PC-9 (cell line): ENCODE data around the gene VWA8. TPM values are rescaled to one million over a fixed set of nuclear protein-coding genes. Genes with fewer than 3 reads are reported as not detected.

ENCODE experiments used
- BruUV-seq: library from RNA; stranded (reverse); fragments of 400-500 nt; replicated peaks from 2 replicates; lab custom pipeline; 2021; lab: Mats Ljungman, UMichigan
- CTCF ChIA-PET: fragments of 300-600 bp; sonication (Branson Sonifier 250); formaldehyde crosslinking; loops from one replicate; lab custom pipeline; 2022; ENCODE audit warnings: antibody characterized with exemption; lab: Charles Lee
- POLR2A ChIA-PET: fragments of 300-600 bp; sonication (Branson Sonifier 250); formaldehyde crosslinking; loops from one replicate; lab custom pipeline; 2022; ENCODE audit warnings: antibody characterized with exemption; ENCODE audit not compliant: unreplicated experiment; lab: Charles Lee
- DNase-seq, 2 experiments: peaks; one replicate each; pipeline versions ENCODE4 v3.0.0 to v3.0.0-alpha.2; 2015 to 2022; ENCODE audit warnings: mixed read lengths in 1 of 2
- H2AFZ ChIP-seq: fragments of 200-600 bp; sonication (generic); 2 replicates; pipeline ENCODE4 v1.8.1; 2017; ENCODE audit warnings: antibody characterized with exemption
- H3F3A ChIP-seq: fragments of 200-600 bp; sonication (generic); 2 replicates; pipeline ENCODE4 v1.8.1; 2017; ENCODE audit warnings: antibody characterized with exemption, mild to moderate bottlenecking, low read depth; ENCODE audit not compliant: insufficient read depth
- H3K27ac ChIP-seq: fragments of 200-600 bp; sonication (generic); 2 replicates; pipeline ENCODE4 v1.6.1; 2016; ENCODE audit warnings: mixed run types
- H3K27me3 ChIP-seq: fragments of 200-600 bp; sonication (generic); 2 replicates; pipeline ENCODE4 v1.6.1; 2016; ENCODE audit warnings: low read depth, mixed run types; ENCODE audit not compliant: insufficient read depth
- H3K36me3 ChIP-seq: fragments of 200-600 bp; sonication (generic); 2 replicates; pipeline ENCODE4 v1.6.1; 2016; ENCODE audit warnings: low read depth, mixed run types
- H3K4me1 ChIP-seq: fragments of 200-600 bp; sonication (generic); replicated peaks from 2 replicates; pipeline ENCODE4 v1.6.1; 2016; ENCODE audit warnings: mixed run types; ENCODE audit not compliant: insufficient read depth
- H3K4me2 ChIP-seq: fragments of 200-600 bp; sonication (generic); 2 replicates; pipeline ENCODE4 v1.6.1; 2017; ENCODE audit warnings: mixed run types
- H3K4me3 ChIP-seq: fragments of 200-600 bp; sonication (generic); 2 replicates; pipeline ENCODE4 v1.6.1; 2016; ENCODE audit warnings: mixed run types
- H3K79me2 ChIP-seq: fragments of 200-600 bp; sonication (generic); 2 replicates; pipeline ENCODE4 v1.6.1; 2017; ENCODE audit warnings: low read depth, mixed run types
- H3K9me2 ChIP-seq: fragments of 200-600 bp; sonication (generic); 2 replicates; pipeline ENCODE4 v1.8.1; 2017; ENCODE audit warnings: mild to moderate bottlenecking; ENCODE audit not compliant: insufficient read depth
- H3K9me3 ChIP-seq: fragments of 200-600 bp; sonication (generic); 2 replicates; pipeline ENCODE4 v1.8.1; 2016; ENCODE audit warnings: low read depth; ENCODE audit not compliant: insufficient read depth
- H4K20me1 ChIP-seq: fragments of 200-600 bp; sonication (generic); 2 replicates; pipeline ENCODE4 v1.8.1; 2017; ENCODE audit not compliant: insufficient read depth
- EZH2 ChIP-seq: fragments of 200-600 bp; sonication (generic); IDR thresholded peaks from 2 replicates; pipeline ENCODE4 v1.8.0; 2017; ENCODE audit warnings: antibody characterized with exemption, low read depth
- intact Hi-C: fragments of 100-400 bp; cut with micrococcal nuclease; formaldehyde crosslinking; loops from one replicate; pipeline ENCODE4 v1.10.0; 2022; ENCODE audit not compliant: unreplicated experiment
- total RNA-seq: library from RNA; stranded (reverse); gene quantifications from 2 replicates; pipeline ENCODE4 v1.2.3, GENCODE V29; 2021
- TF ChIP-seq, protein P1 (sequence below): fragments of 200-600 bp; sonication (generic); conservative IDR thresholded peaks from 2 replicates; pipeline ENCODE4 v1.6.1; 2017; ENCODE audit warnings: mixed run types, antibody characterized with exemption, mild to moderate bottlenecking, moderate library complexity

VWA8 gene
- total RNA-seq, 1 experiment from 2014 or later, result 14.1 TPM

DNA sequence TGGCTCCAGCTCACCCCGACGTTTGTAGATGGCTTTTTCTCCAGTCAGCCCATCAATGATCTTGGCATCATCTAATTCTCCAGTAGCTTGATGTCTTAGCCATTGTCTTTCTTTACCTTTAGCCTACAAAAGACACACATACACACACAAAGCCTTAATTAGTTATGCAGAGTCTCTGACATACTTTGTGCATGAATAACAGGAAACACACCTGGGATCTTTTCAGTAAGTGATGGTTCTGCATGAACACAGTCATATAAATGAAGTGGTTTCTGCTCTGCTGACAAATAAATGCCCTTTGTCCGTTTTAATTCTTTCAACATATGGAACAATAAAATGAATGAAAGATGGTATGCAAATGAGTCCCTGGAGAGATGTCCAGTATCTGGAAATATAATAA, 370.3 kb downstream of the VWA8 start:
- H3F3A ChIP-seq, result no peaks in the 10 kb centered on the region; the same call in 1 of the 2 replicates
- no peaks in the 10 kb centered on the region for H3K9me2 ChIP-seq
- ChIA-PET POLR2A (no interaction called here), CTCF (no interaction called here)
- H3K4me3 ChIP-seq, result no peak overlapping the region
- no peaks in the 10 kb centered on the region for H3K9me3 ChIP-seq
- intact Hi-C loops, result no loop called here
- TF ChIP-seq EZH2, result no peak
- TF ChIP-seq, protein P1, sequence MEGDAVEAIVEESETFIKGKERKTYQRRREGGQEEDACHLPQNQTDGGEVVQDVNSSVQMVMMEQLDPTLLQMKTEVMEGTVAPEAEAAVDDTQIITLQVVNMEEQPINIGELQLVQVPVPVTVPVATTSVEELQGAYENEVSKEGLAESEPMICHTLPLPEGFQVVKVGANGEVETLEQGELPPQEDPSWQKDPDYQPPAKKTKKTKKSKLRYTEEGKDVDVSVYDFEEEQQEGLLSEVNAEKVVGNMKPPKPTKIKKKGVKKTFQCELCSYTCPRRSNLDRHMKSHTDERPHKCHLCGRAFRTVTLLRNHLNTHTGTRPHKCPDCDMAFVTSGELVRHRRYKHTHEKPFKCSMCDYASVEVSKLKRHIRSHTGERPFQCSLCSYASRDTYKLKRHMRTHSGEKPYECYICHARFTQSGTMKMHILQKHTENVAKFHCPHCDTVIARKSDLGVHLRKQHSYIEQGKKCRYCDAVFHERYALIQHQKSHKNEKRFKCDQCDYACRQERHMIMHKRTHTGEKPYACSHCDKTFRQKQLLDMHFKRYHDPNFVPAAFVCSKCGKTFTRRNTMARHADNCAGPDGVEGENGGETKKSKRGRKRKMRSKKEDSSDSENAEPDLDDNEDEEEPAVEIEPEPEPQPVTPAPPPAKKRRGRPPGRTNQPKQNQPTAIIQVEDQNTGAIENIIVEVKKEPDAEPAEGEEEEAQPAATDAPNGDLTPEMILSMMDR, result no peak
- H3K27me3 ChIP-seq, result no peaks in the 10 kb centered on the region
- H2AFZ ChIP-seq, result no peak overlapping the region
- peaks cover 33% of the 10 kb centered on the region for H3K4me1 ChIP-seq
- H3K27ac ChIP-seq, result peak overlapping the region; percentile 89
- peak in 1 of 2 experiments; percentile 60 for DNase-seq
- H3K79me2 ChIP-seq, result no peaks in the 10 kb centered on the region
- no peaks in the 10 kb centered on the region for H4K20me1 ChIP-seq
- H3K36me3 ChIP-seq, result no peaks in the 10 kb centered on the region
- H3K4me2 ChIP-seq, result peak overlapping the region; percentile 13; the same call in 1 of the 2 replicates
- no TSS peak for BruUV-seq

DNA sequence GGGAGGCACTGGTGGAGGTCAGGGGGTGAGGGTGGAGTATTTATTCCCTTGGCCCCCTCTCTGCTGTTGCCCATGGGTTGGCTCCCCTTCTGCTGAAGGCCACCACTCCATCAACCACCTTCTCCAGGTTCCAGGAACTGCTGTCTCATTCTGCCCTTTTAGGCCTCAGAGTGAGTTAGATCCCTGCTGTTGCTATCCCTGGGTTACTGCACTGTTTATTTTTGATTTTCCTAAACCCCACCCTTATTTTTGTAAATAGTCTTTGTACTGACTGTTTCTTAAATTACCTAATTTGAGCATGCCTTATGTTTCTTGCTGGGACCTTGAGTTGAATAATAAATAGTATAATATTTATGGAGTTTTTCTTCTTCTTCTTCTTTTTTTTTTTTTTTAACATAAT, 370.8 kb downstream of the VWA8 start:
- TF ChIP-seq, protein P1, result no peak
- no peak for TF ChIP-seq EZH2
- Histone ChIP-seq H3K4me1 (peaks cover 33% of the 10 kb centered on the region), H3K9me2 (no peaks in the 10 kb centered on the region), H3K9me3 (no peaks in the 10 kb centered on the region), H3K27ac (peak overlapping the region; percentile 89), H3F3A (no peaks in the 10 kb centered on the region; the same call in 1 of the 2 replicates), H2AFZ (no peak overlapping the region), H3K27me3 (no peaks in the 10 kb centered on the region), H3K4me2 (peak overlapping the region; percentile 13; the same call in 1 of the 2 replicates), H4K20me1 (no peaks in the 10 kb centered on the region), H3K79me2 (no peaks in the 10 kb centered on the region), H3K4me3 (no peak overlapping the region), H3K36me3 (no peaks in the 10 kb centered on the region)
- ChIA-PET POLR2A (no interaction called here), CTCF (no interaction called here)
- no peak for DNase-seq
- no TSS peak for BruUV-seq
- intact Hi-C loops, result no loop called here

DNA sequence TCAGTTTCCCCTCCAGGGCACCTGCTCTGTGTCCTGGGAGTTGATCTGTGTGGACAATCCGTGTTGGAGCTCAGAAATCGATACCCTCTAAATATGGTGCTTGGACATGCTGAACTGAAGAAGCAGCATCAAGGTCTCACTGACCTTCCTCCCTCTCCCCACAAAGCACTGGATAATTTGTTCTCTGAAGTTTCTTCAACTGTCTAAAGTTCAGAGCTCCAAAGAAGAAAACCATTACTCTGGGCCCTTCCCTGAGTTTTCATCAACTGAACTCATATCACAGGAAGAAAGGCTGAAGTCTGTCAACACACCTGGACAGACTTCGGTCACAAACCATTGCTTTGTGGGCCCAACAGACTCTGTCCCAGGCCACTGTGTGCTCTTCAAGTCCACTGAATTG, 371.5 kb downstream of the VWA8 start:
- CTCF ChIA-PET, result interaction anchor here (0.9 kb wide), 1 partner anchor 24 kb away, joined by 3 read pairs; no protein-coding TSS in a partner anchor
- H3K27me3 ChIP-seq, result no peaks in the 10 kb centered on the region
- POLR2A ChIA-PET, result no interaction called here
- no peak for DNase-seq
- H4K20me1 ChIP-seq, result no peaks in the 10 kb centered on the region
- no peak overlapping the region; the same call in 1 of the 2 replicates for H2AFZ ChIP-seq
- peak overlapping the region; percentile 89 for H3K27ac ChIP-seq
- TF ChIP-seq, protein P1, result no peak
- TF ChIP-seq EZH2, result no peak
- no peaks in the 10 kb centered on the region; the same call in 1 of the 2 replicates for H3F3A ChIP-seq
- H3K36me3 ChIP-seq, result no peaks in the 10 kb centered on the region
- no TSS peak for BruUV-seq
- peaks cover 33% of the 10 kb centered on the region for H3K4me1 ChIP-seq
- H3K9me2 ChIP-seq, result no peaks in the 10 kb centered on the region
- H3K9me3 ChIP-seq, result no peaks in the 10 kb centered on the region
- H3K79me2 ChIP-seq, result no peaks in the 10 kb centered on the region
- no peak overlapping the region for H3K4me3 ChIP-seq
- peak overlapping the region; percentile 12 for H3K4me2 ChIP-seq
- intact Hi-C loops, result loop anchor here (2.0 kb wide), 2 partner anchors 15 to 59 kb away; no protein-coding TSS in a partner anchor
